Mesenteric fat pad (tissue), 1 donor: ENCODE measurements around the gene PARP3. TPM values are rescaled to one million over a fixed set of nuclear protein-coding genes. Genes with fewer than 3 reads are reported as not detected.

Source experiments
- DNase-seq: peaks from one replicate; pipeline ENCODE4 v3.0.0-alpha.2; 2020; ENCODE audit warnings: low spot score
- total RNA-seq: library from RNA; stranded (reverse); fragmentation: NEBNext Ultra II Directional; extraction: Animal tissue kit (Norgen Biotek cat#: 25700); gene quantifications from one replicate; pipeline ENCODE4 v1.2.1, GENCODE V29; 2021
- donor health status: DM: yes; HTN: yes; CAD: no.

Gene PARP3
- total RNA-seq, 1 donor from 2014 or later, result 19.7 TPM

DNA sequence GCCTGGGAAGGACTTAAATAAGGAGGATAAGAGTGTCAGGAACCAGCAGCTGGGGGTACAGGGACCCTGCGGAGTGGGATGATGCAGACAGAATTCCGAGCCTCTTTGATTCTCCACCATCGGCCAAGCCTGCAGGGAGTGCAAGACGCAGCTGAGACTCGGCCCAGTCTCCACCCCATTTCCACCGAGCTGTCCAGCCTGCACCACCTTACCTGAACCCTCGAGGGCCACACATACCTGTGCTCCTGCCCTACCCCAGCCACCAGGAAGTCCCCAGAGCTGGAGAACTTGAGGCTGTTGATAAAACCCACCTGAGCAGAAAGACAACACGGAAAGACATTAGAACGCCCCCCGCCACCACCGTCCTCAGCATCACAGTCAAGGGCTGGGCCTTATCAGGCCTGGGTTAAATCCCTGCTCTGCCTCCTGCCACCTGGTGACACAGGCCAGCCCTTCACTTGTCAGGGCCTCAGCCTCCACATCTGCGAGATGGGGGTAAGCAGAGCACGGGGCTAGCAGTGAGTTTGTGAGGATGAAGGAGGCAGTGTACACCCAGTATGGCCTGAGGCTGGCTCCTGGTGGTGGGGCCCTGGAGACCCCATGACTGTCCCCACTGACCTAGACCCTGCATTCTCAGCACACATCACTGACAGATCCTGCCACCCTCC is 8.6 kb upstream of the PARP3 start:
- peak; percentile 73 for DNase-seq

DNA sequence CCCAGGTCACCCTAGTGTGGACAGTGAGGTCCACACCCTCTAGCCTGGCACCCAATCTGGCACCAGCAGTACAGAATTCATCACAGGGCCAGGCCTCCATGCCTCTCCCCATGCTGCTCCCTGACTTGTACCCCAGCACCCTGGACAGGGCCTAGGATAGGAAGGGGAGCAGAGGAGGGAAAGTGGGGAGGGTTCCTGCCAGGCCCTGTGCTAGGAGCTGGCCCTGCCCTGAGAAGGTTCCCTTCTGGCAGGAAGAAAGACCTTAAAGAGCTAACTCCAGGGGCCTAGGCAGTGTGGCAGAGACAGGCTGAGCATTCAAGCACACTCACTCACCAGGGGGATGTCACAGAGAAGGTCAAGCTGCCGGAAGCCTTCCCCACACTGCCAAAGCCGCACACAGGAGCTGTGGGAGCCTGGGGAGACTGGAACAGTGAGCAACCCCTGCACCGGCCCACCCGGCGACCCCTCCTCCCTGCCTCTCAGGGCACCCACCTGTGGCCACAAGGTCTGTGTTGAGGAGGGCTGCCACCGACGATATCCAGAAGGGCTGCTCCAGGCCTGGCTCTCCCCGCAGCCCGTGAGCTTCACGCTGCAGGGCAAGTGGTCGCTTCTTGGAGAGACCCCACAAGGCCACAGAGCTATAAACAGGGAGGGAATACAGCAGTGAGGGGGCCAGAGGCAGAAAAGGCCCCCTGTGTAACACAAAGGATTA is 7.9 kb upstream of the PARP3 start:
- DNase-seq, result peak; percentile 59

DNA sequence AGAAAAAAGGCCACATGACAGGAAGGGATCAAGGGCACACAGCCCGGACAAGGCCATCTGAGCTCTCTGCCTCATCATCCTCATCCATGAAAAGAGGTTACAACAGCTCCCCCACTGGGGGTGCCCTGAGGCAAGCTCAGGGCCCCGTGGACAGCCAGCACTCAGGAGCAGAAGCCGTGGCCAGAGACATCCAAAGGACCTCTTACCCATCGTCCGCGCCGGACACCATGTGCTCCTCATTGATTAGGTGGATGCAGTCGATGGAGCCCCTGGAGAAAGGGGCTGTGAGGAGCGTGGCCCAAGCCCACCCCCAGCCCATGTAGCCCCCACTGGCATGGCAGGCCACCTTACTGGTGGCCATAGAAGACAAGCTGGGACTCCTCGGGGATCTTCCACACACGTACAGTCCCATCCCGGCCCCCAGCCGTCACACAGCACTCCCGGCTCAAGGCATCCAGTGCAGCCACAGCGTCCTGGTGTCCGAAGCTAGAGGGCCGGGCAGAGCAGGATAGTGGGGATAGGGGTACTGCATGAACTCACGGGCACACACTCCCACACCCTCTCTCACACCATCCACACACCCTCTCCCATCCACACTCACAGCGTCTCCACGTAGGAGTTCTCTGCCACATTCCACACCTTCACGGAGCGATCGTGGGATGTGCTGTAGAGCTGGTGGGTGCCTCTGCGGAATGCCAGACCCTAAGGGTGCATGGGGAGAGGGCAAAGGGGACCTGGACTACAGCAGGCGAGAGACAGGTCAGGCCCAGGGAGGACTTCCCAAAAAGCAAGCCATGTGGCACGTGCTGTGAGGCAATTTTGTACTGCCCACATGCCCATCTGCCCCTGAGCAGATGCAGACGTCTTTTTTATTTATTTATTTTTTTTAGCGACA is 6.9 kb upstream of the PARP3 start:
- peak; percentile 75 for DNase-seq

DNA sequence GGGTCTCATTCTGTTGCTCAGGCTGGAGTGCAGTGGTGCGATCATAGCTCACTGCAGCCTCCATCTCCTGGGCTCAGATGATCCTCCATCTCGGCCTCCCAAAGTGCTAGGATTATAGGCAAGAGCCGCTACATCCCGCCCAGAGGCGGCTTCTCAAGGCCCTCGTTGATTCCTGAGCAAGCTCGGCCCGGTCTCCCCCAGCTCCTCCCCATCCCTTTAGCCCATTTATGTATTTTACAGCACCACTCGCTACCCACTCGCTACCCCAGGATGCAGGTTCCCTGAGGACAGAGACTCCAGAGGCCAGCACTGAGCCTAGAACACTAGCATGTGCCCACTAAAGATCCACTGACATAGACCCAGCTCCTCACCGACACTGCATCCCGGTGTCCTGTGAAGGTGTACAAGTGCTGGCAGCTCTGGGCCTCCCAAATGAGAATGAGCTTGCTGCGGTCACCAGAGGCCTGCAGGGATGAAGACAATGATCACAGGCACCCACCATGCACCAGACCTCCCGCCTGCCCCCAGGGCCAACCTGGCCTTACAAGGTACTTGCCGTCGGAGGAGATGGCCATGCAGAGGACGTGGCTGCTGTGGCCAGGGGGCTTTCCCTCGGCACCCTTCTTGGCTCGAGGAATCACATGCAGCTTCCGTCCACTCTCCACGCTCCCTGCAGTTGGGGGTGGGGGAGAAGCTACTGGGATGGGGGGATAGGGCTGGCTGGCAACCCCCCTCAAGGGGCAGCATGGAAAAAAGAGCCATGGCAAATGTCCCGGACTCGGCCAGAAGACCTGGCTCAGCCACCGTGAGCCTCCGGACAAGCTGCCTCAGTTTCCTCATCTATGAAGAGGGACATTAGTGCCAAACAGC is 6.0 kb upstream of the PARP3 start:
- peak; percentile 82 for DNase-seq

DNA sequence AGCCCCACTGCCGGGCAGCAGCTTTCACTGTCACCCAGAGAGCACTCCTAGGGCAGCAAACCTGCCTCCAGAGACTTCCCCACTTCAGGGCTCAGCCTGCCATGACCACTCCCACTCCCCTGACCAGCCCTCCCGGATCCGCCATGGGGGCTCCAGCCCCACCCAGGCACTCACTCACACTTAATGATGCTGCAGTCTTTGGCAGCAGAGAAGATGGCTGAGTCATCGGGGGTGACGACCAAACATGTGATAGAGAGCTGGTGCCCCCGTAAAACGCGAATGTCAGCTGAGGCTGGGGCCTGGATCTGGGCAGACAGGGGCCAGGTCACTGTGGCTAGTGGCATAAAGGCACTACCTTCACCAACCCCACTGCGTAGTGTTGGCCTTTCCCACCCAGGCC is 5.1 kb upstream of the PARP3 start:
- peak; percentile 80 for DNase-seq

DNA sequence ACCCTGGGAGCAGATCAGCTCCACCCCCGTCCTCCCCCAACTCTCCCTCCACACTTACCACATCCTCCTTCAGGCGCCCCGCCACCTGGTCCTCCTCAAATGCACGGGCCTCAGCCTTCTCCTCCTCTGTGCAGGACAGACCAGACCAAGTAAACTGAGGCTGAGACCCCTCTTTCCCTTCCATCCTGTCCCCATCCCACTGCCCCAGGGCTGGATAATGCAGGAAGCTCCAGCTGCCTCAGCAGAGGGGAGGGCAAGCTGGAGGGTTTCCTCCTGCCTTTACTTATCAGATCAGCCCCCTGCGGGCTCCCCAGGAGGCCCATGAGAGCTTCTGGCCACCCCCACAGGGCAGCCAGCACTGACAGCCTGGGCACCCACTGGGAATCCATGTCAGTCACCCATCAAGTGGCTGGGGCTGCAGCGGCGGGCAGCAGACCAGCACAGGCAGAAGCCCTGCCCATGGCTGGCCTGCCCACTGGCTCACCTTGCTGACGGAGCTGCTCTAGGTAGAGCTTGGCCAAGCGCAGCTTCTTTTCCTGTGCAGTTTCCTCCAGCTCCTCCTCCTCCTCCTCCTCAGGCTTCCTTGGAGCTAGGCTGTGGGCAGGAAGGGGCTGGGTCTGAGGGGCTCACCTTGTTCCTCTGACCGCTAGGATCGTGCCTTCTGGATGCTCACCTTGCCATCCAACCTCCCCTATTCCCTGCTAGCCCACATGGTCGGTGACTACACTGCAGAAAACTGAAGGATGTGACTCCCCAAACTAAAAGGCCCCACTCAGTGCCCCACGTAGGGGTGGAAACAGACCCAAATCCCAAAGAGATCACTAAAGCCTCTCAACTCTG is 4.3 kb upstream of the PARP3 start:
- DNase-seq, result peak; percentile 85

DNA sequence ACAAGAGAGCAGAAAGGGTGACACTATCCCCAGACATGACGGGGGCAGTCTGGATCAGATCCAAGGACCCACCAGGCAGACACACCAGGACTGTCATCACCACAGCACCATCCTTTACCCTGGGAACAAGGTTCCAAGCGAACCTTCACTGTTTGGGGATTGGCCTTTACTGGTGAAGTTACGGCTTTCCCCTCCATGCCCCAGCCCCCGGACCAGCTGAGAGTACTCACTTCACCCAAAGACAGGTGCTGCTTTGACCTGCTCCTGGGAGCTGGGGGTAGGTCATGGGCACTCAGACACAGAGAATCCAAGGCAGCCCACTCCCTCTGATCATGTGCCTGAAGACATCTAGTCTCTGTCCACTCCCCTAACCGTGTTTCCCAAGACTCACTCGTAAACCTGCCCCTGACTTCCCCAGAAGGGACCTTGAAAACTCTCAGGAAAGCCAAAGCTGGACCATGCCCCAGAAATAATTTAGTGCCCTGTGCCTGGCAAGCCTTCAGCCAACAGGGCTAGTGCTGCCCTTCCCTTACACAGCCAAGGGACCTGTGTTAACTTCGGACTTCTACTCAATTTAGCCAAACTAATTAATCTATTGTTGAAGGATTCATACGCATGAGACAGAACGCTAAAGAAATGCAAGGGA is 3.3 kb upstream of the PARP3 start:
- peak; percentile 55 for DNase-seq

DNA sequence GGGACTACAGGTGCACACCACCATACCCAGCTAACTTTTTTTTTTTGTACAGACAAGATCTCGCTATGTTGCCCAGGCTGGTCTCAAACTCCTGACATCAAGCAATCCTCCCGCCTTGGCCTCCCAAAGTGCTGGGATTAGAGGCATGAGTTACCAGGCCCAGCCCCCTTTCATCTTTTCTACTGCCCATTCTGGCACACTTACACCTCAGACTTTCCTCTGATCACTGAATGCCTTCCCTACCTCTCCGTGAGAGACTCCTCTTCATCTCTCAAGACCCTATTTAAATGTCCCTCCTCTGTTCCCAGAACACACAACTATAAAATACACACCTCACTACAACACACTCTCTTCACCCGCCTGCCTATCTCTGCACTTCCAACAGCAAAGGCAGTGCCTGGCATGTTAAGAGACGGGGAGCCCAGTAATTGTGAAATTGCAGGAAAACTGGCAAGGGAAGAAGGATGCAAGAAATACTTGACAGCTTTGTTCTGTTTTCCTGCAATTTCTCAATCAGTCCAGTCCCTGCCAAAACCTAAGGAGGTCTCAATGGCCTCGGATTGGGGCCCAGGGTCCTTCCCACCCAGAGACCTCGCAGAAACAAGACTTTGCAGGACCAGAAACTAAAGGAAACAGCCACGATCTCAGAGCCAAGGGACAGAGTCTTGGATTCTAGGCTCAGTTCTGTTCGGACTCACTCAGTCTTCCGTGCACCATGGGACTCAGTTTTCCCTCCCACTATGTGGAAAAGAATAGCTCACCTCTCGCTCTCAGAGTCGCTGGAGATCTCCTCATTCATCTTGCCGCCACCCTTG is 1.3 kb upstream of the PARP3 start:
- DNase-seq, result peak; percentile 53

DNA sequence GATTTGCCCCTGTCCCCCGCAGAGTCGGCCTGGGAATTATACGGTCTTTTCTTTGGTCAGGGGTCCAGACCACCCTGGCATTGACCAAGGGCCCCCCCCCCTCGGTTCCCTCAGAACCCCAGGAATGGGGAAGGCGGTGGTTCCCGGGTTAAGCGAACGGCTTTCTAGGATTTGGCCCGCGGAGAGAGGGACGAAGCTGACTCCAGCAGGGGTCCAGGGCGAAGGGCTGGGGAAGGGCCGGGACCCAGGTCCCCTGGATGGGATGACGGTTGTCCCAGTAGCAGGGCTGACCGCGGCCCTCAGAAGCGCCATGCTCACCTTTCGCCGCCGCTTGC is 733 bp upstream of the PARP3 start:
- no peak for DNase-seq

DNA sequence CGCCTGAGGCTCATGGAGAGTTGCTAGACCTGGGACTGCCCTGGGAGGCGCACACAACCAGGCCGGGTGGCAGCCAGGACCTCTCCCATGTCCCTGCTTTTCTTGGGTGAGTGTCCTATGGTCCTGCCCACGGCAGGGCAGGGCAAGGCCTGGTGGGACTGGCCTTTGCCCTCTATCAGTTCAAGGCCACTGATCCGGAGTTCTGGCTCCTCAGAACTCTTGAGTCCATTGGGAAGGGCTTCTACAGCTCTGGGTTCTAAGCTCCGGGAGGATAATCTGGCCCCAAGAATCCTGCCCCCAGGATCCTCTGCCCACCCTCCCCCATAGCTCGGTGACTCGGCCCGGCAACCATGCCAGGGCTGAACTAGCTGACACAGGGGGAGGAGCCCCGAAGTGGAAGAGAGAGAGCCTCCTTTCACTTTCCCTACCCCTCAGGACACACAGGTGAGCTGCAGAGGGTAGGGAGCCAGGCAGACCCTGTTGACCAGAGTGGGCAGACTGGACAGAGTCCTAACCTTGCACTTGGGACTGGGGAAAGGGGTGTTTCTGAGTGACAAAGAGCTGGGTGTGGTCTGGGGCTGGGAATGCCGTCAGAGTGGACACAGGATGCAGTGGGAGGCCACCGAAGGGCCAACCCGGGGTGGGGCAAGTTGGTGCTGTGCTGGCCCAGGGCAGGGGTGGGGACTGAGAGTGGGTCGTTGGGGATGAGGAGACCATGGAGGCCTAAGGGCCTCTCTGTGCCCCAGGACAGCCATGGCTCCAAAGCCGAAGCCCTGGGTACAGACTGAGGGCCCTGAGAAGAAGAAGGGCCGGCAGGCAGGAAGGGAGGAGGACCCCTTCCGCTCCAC is 664 bp downstream of the PARP3 start:
- DNase-seq, result peak; percentile 90

DNA sequence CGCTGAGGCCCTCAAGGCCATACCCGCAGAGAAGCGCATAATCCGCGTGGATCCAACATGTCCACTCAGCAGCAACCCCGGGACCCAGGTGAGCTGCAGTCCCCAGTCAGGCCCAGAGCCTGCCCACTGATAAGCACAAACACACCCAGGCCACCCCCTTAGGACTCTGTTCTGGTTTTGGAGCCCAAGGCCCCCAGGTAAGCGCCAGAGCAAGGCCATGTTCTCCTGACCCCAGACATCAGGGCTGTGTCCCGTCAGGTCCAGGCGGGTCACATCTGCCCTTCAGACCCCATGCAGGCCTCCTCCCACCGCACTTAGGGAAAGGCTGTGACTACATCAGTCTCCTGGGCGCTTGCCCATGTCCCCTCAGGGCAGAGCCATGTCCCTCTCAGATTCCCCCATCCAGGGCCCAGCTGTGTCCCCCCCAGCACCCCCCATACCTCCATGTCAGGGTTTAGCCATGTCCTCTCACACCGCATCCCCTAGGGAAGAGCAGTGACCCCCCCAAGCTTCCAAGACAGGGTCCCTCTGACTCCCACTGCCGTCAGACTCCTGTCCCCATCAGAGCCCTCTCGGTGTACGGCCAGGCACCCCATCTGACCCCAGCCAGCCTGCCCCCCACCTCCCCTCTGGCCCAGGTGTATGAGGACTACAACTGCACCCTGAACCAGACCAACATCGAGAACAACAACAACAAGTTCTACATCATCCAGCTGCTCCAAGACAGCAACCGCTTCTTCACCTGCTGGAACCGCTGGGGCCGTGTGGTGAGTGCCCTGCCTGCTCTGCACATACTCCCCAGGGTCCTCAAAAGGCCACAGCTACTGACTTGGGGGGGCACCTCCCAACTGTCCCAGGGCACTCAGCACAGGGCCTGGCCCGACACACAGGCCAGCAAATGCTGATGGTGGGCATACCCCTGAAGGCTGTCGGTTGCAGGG is 1.6 kb downstream of the PARP3 start:
- peak; percentile 90 for DNase-seq

DNA sequence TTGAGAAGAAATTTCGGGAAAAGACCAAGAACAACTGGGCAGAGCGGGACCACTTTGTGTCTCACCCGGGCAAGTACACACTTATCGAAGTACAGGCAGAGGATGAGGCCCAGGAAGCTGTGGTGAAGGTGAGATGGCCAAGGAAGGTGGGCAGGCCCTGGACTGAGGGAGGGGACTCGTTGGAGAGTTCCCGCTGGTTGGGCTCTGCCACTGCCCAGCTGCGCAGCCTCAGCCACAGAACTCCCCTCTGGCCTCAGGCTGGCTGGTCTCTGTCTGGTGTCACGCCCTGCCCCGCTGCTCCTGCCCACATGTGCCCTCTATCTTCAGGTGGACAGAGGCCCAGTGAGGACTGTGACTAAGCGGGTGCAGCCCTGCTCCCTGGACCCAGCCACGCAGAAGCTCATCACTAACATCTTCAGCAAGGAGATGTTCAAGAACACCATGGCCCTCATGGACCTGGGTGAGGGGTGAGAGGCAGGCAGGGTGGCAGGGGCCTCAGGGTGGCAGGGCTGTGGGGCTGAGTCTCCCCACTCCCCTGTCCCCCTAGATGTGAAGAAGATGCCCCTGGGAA is 2.4 kb downstream of the PARP3 start:
- no peak for DNase-seq

DNA sequence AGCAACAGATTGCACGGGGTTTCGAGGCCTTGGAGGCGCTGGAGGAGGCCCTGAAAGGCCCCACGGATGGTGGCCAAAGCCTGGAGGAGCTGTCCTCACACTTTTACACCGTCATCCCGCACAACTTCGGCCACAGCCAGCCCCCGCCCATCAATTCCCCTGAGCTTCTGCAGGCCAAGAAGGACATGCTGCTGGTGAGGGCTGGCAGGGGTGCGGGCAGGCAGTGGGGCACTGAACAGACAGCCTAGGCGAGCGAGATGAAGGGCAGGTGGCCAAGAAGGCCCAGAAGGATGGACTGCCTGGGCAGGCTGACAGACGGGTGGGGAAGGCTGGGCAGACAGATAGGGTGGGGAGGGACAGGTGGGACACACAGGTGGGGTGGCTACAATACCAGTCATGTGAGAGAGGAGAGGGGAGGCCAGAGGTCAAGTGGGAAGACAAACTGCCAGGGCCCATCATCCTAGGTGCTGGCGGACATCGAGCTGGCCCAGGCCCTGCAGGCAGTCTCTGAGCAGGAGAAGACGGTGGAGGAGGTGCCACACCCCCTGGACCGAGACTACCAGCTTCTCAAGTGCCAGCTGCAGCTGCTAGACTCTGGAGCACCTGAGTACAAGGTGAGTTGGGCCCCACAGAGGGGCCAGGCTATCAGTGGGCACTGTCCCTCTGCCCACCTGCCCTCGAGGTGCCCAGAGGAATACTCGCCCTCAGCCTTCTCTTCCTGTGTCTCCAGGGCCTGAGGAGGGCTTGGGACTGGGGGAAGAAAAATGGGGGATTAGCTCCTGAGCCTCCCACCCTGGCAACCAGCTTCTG is 3.1 kb downstream of the PARP3 start:
- no peak for DNase-seq

DNA sequence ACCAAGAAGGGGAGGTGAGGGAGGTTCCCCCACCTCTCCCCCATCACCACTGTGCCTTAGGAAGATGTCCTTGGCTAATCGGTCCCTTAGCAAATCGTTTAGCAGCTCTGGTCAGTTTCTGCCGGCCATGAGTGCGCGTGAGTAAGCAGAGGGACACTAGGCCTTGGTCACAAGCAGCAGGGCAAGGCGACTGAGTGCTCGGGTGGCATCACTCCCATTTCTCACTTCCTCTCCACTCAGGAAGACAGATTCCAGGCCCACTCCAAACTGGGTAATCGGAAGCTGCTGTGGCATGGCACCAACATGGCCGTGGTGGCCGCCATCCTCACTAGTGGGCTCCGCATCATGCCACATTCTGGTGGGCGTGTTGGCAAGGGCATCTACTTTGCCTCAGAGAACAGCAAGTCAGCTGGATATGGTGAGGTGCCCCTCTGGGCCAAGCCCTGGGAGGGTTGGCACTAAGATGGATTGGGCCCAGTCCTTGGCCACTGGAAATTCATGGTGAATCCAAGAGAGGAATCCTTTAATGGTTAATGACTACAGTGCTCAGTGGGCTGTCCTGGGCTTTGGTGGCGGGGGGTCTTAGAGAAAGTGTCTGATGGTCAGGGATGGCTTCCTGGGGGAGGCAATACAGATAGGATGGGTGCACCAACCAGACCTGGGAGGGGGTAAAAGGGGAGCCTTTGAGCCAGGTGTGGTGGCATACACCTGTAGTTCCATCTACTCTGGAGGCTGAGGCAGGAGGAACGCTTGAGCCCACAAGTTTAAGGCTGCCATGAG is 4.0 kb downstream of the PARP3 start:
- no peak for DNase-seq

DNA sequence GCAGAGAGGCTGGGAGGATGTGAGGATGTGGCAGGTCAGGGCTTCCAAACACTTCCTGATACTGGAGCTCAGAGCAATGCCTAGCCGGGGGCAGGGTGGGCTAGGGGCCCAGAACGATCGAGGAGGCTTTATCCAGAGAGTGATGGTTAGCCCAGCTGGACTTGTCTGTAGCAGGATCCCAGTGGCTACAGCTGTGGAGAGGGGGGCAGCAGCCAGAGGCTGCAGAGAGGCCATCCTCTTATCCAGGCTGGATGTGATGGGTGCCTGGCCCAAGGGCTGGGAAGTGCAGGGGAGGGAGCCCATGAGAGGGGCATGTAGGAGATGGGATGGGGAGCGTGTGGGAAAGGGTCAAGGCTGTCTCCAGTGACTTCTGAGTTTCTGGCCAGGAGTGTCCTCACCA is 4.6 kb downstream of the PARP3 start:
- DNase-seq, result no peak
